NCI-H526 treated with DMSO at 0.1 percent for 48 hours (cell line): ENCODE data around the gene RD3L.
"Not testable (repeated sequence)": the region's sequence is repeated elsewhere in the genome, so short reads cannot be mapped to it uniquely, and the experiment has no call there.

Source experiments
- DNase-seq: peaks from one replicate; lab custom pipeline; 2025; lab: John Stamatoyannopoulos, UW

Gene RD3L

DNA sequence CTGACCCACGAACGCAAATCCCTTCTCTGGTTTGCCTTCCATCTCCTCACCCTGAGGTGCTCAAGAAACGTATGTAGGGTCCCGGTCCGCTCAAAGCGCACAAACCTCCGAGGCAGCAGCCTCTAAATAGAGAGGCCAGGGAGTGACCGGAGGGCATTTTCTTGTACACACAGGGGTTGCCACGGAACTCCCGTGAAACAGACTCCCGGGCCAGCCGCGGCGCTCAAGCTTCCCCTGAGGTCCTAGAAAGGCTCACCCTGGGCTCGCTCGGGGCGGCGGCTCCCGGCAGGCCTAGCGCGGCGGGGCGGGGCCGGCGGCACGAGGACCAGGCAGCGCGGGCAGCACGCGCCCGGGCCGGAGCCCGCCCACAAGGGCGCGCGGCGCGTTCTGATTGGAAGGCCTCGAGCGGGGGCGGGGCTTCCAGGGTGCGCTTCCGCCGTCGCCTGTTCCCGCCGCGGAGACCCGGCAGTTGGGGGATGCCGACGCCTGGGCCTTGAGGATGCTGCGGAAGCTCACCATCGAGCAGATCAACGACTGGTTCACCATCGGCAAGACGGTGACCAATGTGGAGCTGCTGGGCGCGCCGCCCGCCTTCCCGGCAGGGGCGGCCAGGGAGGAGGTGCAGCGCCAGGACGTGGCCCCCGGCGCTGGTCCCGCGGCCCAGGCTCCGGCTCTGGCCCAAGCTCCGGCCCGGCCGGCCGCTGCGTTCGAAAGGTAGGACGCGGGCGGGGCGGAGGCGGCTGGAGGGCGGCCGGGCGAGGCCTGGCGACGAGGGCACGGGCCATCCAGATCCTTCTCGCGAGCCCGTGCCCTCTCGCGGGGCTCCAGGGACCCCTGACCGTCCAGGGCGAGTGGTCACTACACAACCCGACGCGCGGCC lies 14.1 kb downstream of the RD3L start, which contains the start of gene TDRD9:
TSS of gene TDRD9 (plus strand) at position 446 of the 880 bp plus-strand sequence. CDS start at position 500, 54 bp downstream.
- DNase-seq: no peak

DNA sequence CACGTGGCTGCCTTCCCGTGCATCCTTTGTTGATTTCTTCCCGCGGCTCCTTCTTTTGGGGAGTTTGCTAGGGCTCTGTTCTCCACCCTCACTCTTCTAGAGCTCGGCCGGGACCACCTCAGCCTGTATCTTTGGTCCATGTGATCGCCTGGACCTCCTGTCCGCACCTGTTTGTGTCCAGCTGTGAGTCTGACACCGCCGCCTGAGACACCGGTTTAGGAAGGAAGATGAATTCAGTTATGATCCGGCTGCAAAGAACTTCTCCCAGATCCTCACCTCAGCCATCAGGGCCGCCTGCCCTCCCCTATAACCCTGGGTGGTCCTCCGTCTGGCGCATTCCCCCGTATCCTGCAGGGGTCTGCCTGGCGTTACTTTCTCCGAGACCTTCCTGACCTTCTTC lies 14.8 kb downstream of the RD3L start:
- DNase-seq: no peak

DNA sequence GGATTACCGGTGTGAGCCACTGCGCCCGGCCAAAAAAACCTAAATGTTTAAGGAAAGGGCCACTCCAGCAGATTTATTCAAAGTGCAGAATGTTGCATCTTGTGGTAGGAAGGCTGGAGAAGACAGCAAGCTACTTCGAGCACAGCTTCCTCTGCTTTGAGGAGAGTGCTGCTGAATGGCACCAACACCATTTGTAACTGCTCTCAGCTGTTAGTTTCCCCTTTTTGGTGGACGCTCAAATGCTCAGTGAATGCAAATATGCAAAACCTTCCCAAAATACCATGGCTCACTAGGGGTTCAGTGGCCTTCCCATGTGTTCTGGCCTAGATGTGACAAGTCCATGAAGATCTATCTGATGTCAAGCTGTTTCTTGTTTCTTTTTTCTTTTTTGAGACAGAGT lies 17.0 kb downstream of the RD3L start:
- DNase-seq: no peak

DNA sequence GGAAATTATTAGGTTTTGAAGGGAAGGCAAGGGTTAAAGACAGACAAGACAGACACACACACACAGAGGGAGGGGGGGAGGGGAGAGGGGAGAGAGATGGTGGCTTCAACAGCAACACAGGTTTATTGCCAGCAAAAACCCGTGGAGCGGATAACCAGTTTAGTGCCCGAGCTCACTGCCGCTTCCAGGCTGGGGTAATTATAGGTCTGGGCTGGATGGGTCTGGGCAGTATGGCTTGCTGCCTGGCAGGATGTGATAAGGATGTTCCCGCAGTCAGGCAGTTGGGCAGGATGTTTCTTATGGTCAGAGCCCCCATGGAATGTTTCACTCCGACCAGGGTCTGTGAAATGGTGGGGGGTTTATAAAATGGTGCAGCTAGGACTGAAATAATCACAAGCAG lies 18.5 kb downstream of the RD3L start:
- DNase-seq: no peak

DNA sequence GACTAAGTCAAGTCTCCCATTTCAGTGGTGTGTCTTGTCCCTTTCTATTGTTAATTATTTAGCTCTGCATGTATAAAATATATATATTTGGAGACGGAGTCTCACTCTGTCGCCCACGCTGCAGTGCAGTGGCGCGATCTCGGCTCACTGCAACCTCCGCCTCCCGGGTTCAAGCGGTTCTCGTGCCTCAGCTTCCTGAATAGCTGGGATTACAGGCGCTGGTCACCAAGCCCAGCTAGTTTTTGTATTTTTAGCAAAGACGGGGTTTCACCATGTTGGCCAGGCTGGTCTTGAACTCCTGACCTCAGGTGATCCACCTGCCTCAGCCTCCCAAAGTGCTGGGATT lies 20.5 kb downstream of the RD3L start:
- DNase-seq: not testable (repeated sequence)

DNA sequence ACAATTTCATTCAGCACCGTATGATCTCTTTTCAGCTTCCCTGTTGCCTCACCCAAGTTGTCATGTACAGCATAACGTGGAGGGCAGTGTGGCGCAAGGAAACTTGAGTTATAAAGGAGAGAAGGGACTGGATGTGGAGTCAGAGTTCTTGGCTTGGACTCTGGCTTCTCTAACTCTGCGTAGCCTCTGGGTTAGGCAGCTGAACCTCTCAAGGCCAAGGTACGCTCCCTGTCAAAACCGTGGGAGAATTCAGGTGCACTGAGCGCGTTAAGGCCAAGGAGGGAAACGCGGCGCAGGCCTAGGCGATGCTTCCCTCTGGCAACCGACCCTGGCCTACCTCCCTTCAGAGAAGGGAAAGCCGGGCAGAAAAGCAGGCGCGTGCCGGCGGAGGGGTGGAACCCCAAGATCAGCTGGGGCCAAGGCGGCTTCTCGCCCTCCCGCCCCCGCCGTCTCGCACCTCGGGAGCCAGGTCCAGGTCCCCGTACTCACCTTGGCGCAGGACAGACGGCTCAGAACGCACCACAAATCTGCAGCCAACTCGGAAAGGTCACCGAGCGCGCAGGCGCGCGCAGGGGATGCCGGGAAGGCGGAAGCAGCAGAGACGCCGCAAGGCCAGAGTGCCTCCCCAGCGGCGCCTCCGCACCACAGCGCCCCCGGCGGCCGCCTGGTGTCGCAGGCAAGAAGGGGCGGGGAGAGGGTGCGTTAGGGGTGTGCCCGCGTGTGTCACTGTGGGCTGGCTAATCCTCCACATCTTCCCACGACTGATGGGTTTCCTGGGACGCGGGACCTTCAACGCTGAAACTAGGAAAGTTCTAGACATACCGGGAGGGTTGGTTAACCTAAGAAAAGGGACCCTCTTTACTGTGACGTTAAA lies 21.1 kb downstream of the RD3L start:
- DNase-seq: peak; percentile 93

DNA sequence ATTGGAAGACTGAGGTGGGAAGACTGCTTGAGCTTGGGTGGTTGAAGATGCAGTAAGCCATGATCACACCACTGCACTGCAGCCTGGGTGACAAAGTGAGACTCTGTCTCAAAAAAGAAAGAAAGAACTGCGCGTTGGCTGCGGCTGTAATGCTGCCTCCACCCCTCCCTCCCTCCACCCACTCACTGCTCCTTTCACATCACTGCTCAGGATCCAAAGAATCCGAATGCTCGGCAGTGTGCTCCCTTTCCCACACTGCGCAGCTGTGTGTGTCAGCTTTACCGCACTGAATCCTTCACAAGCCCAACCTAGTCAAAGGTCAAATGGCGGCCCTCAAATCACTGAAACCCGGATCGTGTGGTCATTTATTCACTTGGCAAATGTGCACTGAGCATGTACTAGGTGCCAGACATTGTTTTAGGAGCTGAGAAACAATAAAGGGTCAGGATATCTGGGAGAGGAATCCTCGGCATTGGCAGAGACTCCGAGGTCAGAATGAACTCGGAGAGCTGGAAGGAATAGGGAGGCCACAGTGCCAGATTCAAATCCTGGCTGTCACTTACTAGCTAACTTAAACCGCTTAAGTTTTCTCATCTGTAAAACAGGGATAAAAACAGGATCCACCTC lies 25.6 kb downstream of the RD3L start:
- no peak for DNase-seq

DNA sequence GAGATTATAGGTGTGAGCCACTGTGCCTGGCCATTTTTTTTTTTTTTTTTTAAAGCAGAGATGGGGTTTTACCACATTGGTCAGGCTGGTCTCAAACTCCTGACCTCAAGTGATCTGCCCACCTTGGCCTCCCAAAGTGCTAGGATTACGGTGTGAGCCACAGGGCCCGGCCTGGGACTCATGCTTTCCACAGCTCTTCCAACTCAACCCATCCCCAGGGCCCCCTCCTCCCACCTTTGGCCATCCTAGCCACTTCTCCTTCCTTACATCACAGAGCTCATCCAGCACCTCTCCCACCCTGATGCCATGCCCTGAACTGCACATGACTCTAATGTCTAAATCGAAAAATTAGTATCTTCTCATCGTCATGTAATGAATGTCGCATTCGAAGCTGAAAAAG lies 26.7 kb downstream of the RD3L start:
- DNase-seq: no peak

DNA sequence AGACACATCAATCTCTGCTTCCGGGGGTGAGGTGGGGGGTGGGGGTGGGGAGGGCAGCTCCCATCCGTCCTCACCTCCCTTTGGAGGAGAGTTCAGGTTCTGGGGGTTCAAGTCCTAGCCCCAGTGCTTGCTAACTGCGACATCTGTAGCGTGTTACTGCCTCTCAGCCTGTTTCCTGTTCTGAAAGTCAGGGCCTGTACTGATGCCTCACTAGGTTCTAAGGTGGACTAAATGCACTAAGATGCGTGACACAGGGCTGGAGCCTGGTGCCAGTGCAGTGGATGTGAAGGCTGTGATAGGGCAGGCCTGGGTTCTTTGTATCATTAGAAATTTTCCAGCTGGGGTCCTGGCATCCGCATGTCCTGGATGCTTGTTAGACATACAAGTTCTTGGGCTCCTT lies 31.3 kb downstream of the RD3L start:
- no peak for DNase-seq

DNA sequence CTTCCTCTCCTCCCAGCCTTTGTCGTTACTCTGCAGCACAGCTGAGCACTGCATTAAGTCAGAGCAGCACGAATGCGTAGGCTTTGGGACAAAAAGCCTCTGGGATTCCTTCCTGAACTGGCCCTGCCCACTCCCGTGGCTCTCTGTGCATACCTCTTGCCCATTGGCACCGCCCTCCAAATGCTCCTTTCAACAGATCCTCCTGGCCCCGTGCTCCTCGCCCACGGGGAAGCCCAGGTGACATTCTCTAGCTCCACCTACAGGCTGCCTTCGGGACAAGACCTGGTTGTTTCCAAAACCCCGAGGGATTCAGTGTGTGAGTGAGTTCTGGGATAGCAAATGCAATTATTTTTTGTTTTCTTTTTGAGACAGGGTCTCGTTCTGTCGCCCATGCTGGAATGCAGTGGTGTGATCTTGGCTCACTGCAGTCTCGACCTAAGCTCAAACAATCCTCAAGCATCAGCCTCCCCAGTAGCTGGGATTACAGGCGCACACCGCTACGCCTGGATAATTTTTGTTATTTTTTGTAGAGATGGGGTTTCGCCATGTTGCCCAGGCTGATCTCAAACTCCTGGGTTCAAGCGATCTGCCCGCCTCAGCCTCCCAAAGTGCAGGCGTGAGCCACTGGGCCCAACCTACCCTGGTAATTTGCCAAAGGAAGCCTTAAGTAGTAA lies 31.9 kb downstream of the RD3L start:
- peak; percentile 75 for DNase-seq

DNA sequence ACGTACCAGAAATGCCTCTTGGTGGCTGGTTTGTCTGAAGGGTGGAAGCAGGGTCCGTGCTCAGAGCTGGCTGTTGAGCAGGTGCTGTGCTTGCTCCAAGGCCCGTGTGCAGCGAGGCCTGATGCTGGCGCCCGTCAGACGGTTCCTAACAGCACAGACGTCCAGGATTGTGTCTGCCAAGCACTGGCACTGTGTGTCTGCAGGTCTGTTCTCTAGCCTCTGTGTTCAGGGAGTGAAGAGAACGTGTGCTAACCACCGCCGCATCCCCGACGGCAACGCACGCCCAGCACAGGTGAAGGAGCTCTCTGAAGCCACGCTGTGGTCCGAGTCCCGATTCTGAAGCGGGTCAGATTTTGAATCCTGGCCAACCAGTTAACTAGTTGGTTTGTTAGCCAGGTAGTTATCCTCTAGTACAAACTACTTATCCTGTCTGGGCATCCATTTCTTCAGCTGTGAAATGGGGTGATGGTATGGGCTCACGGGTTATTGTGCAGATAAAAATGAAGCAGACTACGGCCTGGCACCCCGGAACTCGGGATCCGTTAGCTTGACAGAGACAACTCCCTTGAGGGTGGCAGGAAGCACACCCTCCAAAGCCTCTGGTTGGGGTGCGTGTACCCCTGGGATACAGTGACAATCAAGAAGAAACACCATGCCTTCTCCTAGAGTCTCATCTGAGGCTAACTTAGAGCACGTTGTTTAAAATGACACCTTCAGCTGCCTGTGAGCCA lies 32.6 kb downstream of the RD3L start:
- no peak for DNase-seq

DNA sequence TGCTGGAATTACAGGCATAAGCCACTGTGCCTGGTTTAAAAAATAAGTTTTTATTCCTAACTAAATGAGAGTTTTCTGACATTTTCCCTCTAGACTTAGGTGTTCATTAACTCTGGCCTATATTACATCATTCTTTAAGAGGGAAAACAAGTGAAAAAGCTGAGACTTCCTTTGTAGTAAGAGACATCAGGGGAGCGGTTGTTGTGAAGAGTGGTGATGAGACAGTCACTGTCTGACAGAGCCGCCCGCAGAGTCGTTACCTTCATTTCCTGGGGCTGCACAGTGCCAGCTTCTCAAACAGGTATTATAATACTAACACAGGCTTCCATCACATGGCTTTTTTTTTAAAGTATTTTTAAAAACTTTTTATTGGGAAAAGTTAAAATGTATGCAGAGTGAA lies 33.7 kb downstream of the RD3L start:
- no peak for DNase-seq

DNA sequence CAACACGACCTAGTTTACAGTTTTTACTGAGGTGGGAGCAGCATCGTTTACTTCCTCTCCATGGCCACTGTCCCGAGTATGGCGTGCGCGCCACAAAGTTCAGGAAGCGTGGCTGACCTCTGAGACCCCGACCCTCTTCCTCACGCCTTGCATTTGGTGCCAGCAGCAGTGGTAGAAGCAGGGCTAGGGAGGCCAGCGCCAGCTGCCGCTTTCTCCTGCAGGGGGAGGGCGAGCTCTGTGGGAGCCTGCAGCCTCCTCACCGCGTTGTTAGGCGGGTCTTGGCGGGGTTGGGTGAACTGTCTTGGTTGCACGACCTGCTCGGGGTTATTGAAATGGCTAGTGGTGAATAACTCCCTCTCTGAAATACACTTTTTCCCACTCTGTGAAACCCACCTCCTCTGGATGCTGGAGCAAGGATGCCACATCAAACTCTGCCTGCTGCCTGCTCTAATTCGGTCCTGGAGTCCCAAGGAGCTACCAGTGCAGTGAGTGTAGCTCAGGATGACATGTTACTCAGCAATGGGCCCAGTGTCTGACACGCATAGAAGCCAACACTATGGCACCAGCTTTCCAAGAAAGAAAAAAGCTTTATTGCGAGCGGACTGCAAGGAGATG lies 36.4 kb downstream of the RD3L start:
- DNase-seq: no peak

DNA sequence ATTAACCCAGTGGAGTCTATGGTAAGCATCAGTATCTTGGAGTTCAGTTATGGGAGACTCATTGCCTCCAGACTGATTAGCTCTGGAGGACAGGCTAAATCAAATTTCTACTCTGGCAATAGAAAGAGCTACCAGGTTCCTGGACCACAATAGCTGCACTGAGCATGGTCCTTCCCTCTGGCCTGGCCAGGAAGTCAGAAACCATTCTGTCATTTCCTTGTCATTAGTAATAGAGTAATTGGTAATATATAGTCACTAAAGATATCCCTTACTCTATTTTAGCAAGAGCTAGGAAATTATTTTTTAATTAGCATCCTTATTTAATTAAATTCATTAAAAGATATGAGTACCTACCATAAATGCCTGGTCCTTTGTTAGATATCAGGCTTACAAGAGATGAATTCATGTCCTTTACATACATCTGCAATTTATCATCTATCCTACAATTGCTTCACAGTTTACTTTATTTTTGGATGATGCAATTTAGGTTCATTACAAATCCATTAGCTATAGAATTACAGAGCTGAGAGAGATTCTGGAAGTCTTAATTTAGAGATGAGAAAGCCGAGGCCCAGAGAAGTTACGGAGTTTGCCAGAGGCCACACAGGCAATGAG lies 37.7 kb downstream of the RD3L start:
- DNase-seq: no peak

DNA sequence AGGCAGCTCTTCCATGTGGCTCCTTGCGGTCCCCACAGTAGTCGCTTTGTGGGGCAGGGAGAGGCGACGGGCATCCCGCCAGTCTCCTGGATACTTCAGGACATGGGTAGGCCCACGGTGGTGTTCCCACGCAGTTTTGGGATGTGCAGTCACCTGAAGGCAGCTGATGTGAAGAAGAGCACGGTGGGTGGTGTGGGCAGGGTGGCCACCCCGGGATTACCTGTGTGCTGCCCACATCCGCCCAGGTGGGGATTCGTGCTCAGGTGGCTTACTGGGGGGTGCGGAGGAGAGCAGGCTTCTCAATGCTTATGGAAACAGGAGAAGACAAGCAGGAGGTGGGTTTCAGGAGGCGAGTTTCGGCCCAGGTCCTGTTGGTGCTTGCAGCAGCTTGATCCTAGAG lies 42.5 kb downstream of the RD3L start:
- DNase-seq: no peak

DNA sequence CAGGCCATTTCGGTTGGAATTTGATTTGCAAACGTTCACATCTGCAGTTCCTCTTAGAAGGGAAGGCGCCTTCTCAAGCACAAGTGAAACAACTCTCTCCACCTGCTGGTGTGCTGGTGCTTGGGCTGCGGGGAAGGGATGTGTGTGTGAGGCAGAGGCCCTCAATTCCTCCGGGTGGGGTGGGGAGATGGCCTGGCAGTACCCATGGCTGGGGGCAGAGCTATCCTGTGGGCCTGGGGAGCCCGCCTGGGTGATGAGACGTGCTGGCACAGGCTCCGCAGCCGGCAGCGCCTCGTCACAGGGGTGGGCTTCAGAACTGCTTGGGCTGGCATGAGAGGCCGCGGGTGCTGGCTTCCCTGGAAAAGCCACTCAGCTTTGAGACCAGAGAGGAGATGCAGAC lies 43.0 kb downstream of the RD3L start:
- no peak for DNase-seq

DNA sequence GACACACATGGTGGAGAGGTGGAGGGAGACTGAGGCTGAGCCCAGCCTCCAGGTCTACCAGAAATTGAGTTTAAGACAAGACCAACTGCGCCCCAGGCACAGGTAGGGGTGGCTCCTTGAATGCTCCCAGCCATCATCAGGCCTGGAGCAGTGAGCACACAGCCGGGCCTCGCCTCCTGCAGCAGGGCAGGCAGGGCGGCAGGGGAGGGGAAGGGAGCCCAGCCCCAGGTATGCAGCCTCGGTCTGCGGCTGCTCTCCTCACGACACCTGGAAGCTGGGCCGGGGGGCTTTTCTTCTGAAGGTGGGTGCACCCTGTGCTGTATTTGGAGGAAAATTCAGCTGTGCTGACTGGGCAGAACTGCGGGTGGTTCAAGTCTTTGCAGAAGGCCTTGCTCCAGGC lies 43.6 kb downstream of the RD3L start:
- DNase-seq: no peak

DNA sequence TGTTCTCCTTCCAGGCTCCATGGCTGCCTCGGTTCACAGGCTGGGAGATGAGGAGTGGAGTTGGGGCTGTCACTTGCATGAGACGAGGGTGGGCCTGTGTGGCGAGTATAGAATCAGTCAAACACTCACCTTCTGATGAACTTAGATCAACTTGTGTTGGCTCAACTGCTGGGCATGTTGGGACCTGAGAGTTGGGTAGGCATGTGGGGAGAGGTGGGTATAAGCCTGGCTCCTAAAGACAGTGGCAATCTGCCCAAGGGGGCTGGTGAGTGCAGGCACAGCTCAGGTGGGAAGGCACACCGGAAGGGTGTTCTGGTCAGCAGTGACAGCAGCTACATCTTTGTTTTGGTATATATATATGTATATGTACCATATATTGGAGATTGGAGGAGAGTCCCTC lies 44.1 kb downstream of the RD3L start:
- DNase-seq: no peak

DNA sequence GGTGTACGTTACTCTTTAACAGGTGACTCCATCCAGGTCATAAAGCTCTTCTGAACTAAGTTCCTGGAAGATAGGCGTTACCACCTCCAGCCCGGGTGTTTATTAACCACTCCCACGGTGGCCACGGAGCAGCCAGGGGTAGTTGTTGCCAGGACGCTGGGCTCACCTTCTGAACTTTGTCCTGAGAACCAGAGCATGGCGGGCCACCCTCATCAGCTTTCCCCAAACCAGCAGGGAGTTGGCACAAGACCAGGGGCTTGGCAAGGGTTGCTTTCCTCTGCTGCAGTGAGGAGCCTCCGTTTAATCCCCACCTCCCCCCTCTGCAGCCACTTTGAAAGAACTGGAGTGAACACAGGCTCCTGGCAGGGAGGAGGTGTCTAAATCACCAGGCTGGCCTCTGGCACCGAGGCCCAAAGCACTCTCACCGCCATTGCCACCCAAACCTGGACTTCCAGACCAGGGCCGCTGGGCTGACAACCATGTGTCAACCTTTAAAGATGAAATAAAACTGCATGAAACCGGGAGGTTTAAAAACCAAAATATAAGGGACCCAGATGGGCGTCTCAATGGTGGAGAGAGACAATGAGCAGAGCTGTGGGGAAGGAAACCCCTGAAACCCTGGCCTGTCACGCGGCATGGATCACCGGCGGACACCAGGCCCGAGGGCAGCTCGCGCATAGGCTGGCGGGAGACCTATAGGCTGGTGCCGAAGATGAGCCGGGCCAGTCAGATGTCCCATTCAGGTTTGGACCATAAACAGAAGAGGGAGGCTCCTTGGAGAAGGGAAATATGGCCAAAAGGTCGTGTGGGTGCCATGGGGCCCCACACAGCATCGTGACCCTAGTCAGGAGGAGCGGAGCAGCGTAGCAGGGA lies 45.0 kb downstream of the RD3L start:
- no peak for DNase-seq

DNA sequence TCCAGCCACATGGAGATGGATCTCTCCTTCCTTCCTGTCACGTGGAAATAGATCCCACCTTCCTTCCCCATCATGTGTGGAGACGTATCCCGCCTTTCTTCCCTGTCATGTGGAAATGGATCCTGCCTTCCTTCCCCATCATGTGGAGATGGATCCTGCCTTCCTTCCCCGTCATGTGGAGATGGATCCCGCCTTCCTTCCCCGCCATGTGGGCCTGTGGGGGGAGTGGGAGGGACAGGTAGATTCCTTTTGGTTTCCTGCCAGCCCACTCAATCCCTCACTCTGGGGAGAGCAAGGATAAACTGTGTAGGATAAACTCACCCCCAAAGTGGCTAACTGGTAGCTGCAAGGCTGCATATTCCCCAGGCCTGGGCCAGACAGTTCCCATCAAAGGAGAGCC lies 45.8 kb downstream of the RD3L start:
- DNase-seq: no peak
